GM21619 (cell line): ENCODE measurements around the gene MBOAT7.
"Not testable (repeated sequence)": the region's sequence is repeated elsewhere in the genome, so short reads cannot be mapped to it uniquely, and the experiment has no call there.

Experiments
- ATAC-seq: cut with Tn5 transposase; IDR thresholded peaks from one replicate; pipeline ENCODE4 v1.9.1; 2021; ENCODE audit not compliant: unreplicated experiment

Gene MBOAT7

GRCh38 chr19:54190503-54191010 lies 1.2 kb upstream of the MBOAT7 start:
- peak; percentile 45 for ATAC-seq

GRCh38 chr19:54189735-54190502 lies 539 bp upstream of the MBOAT7 start:
- peak; percentile 45 for ATAC-seq

GRCh38 chr19:54188215-54188871 lies 1.0 kb downstream of the MBOAT7 start:
- no peak for ATAC-seq

GRCh38 chr19:54186934-54187381 lies 2.4 kb downstream of the MBOAT7 start:
- no peak for ATAC-seq

GRCh38 chr19:54186351-54186750 lies 3.0 kb downstream of the MBOAT7 start:
- no peak for ATAC-seq

GRCh38 chr19:54183431-54183830 lies 5.9 kb downstream of the MBOAT7 start:
- ATAC-seq = no peak

GRCh38 chr19:54181894-54182293 lies 7.5 kb downstream of the MBOAT7 start:
- not testable (repeated sequence) for ATAC-seq

- ATAC-seq = no peak
These were observed 8.7 kb downstream of the MBOAT7 start for GRCh38 chr19:54180691-54181091.

GRCh38 chr19:54179921-54180461 lies 9.4 kb downstream of the MBOAT7 start:
- ATAC-seq = no peak

- ATAC-seq = no peak
These were observed 10.0 kb downstream of the MBOAT7 start for GRCh38 chr19:54179262-54179852.

GRCh38 chr19:54178581-54179261 lies 10.7 kb downstream of the MBOAT7 start:
- no peak for ATAC-seq

- no peak for ATAC-seq
These were observed 15.2 kb downstream of the MBOAT7 start for GRCh38 chr19:54173951-54174834.

GRCh38 chr19:54173359-54173699 lies 16.1 kb downstream of the MBOAT7 start:
- no peak for ATAC-seq

GRCh38 chr19:54172471-54173358 lies 16.7 kb downstream of the MBOAT7 start, which contains the start of gene TMC4:
Gene TMC4 (minus strand): TSS chr19:54173160. CDS start chr19:54173117, 43 bp downstream.
- no peak for ATAC-seq

- ATAC-seq = not testable (repeated sequence)
These were observed 17.5 kb downstream of the MBOAT7 start for GRCh38 chr19:54171736-54172431.

GRCh38 chr19:54169149-54169740 lies 20.1 kb downstream of the MBOAT7 start:
- no peak for ATAC-seq

- ATAC-seq = peak; percentile 61
These were observed 21.0 kb downstream of the MBOAT7 start for GRCh38 chr19:54168174-54168917.
